IPS-18c (cell line): ENCODE results near the gene OR52I1.

ENCODE experiments used
- H3K4me3 ChIP-seq: 2 replicates; pipeline ENCODE4 v1.7.0; 2013; ENCODE audit warnings: low read depth, mild to moderate bottlenecking, low read length, moderate library complexity; ENCODE audit not compliant: insufficient read depth
- H3K9me3 ChIP-seq: one replicate; pipeline ENCODE4 v1.6.1; 2013; ENCODE audit warnings: mild to moderate bottlenecking, low read length, moderate library complexity; ENCODE audit not compliant: control insufficient read depth, insufficient read depth

Gene OR52I1, protein sequence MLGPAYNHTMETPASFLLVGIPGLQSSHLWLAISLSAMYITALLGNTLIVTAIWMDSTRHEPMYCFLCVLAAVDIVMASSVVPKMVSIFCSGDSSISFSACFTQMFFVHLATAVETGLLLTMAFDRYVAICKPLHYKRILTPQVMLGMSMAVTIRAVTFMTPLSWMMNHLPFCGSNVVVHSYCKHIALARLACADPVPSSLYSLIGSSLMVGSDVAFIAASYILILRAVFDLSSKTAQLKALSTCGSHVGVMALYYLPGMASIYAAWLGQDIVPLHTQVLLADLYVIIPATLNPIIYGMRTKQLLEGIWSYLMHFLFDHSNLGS

DNA sequence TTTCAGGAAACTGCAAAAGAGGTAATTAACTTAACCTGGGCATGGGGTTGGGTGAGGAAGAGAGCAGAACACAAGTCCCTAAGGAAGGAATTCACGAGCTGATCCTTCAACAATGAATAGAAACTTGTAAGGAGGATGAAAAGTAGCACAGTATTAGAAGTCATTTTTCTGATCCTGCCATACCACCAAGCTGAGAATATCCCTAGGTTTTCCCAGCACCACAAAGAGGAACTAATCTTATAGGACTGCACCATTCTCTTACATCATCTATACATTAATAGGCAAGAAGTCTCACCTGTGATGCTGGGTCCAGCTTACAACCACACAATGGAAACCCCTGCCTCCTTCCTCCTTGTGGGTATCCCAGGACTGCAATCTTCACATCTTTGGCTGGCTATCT is at the start of gene OR52I1:
TSS of gene OR52I1 (plus strand) at position 301 of the 400 bp plus-strand sequence. CDS start at position 301, 0 bp downstream.
- no peaks in the 10 kb centered on the region for H3K9me3 ChIP-seq
- H3K4me3 ChIP-seq = no peak within 1 kb of the TSS

DNA sequence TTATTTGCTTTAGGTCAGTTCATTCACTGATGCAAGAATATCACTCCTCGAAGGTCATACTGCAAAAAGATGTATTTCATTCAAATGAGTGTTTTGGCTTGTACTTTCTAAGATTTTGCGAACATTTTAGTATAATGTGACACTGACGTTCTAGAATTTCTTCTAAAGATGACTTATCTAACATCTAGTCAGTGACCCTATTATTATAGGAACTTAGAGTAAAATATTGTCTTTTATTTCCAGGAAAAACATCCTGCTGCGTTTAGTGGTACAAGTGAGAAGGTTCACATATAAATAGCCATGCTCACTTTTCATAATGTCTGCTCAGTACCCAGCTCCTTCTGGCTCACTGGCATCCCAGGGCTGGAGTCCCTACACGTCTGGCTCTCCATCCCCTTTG is 48.9 kb upstream of the OR52I1 start, which contains the start of gene OR52M1:
TSS of gene OR52M1 (plus strand) at position 301 of the 400 bp plus-strand sequence. CDS start at position 301, 0 bp downstream.
- Histone ChIP-seq H3K9me3 (no peaks in the 10 kb centered on the region), H3K4me3 (no peak within 1 kb of the TSS)

DNA sequence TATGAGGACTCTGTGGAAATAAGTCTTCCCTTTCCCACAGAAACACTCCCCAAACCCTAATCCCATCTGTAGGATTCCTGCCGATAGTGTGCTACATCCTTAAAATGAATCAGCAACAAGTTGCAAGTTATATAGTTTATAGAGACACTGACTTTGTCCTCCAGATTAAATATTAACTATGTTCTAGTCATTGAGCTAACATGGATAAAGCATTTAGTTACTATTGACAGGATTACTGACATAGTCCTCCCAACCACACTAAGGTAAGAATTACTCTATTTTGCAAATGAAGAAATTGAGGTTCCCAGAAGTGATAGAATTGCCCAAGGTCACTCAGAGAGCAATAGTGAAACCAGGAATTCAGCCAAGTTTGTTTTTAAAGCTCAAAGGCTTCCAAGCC is 47.0 kb upstream of the OR52I1 start:
- Histone ChIP-seq H3K9me3 (no peaks in the 10 kb centered on the region), H3K4me3 (no peak overlapping the region)

DNA sequence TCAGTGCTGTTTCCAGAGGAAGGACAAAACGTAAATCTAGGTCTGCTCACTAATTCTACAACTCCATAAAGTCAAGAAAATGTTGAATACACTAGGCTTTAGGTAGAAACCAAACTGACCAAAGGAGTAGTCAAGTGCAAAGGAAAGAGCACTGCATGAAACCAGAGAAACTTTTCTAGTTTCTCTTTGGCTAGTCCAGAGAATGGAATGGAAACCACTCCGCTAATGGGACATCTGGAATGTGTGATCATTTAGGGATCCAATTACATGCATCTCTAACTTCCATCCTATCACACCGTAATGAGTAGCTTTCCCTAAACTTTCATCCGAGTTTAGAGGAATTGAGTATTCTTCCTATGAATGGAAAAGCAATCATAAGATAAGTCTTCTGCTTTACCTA is 46.4 kb upstream of the OR52I1 start:
- Histone ChIP-seq H3K4me3 (no peak overlapping the region), H3K9me3 (no peaks in the 10 kb centered on the region)

DNA sequence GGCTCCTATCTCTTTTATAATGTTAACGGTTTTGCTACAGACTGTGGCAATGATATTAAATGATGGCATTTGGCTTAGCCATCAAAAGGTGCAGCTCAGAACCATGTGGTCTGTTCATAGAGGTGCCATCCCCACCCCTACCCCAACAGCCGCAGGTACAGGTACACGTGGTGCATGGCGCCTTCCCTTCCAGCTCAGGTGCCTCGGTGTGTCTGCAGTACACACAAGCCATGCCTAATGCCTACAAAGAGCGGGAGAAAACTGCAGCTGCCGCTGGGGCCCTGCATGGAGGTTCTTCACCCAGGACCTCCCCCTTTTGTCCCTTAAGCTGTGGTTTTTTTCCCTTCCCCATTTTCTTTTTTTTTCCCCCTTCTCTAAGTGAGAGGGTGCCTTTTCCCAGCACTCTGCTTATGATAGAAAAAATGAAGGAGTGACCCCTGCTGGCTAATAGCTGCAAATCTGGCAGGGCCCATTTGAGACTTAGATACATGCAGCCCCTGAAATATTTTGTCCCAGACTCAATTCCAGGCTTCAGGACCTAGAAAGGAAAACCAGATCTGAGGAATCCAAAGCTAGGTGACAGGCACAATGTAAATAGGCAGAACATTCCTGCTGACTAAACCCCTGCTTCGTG is 42.4 kb upstream of the OR52I1 start:
- Histone ChIP-seq H3K9me3 (no peaks in the 10 kb centered on the region), H3K4me3 (no peak overlapping the region)

DNA sequence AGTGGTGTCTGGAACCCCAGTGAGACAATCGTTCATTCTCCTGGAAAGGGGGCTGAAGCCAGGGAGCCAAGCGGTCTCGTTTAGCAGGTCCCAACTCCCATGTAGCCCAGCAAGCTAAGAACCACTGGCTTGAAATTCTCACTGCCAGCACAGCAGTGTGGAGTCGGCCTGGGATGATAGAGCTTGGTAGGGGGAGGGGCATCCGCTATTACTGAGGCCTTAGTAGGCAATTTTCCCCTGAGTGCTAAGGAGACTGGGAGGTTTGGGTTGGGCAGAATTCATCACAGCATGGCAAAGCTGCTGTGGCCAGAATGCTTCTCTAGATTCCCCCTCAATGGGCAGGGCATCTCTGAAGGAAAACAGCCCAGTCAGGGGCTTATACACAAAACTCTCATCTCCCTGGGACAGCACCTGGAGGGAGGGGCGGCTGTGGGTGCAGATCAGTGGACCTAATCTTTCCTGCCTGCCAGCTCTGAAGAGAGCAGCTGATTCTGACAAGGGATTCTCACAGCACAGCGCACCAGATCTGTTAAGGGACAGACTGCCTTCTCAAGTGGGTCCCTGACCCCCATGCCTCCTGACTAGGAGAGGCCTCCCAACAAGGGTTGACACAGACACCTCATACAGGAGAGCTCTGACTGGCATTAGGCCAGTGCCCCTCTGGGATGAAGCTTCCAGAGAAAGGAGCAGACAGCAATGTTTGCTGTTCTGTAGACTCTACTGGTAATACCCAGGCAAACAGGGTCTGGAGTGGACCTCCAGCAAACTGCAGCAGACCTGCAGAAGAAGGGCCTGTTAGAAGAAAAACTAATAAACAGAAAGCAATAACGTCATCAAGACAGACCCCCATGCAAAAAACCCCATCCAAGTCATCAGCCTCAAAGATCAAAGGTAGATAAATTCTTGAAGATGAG is 34.1 kb upstream of the OR52I1 start:
- Histone ChIP-seq H3K4me3 (no peak overlapping the region), H3K9me3 (no peaks in the 10 kb centered on the region)

DNA sequence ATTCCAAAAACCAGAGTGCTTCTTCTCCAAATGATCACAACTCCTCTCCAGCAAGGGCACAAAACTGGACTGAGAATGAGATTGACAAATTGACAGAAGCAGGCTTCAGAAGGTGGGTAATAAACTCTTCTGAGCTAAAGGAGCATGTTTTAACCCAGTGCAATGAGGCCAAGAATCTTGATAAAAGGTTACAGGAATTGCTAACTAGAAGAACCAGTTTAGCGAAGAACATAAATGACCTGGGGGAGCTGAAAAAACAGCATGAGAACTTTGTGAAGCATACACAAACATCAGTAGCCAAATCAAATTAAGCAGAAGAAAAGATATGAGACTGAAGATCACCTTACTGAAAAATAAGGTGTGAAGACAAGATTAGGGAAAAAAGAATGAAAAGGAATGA is 33.4 kb upstream of the OR52I1 start:
- no peak overlapping the region for H3K4me3 ChIP-seq
- no peaks in the 10 kb centered on the region for H3K9me3 ChIP-seq

DNA sequence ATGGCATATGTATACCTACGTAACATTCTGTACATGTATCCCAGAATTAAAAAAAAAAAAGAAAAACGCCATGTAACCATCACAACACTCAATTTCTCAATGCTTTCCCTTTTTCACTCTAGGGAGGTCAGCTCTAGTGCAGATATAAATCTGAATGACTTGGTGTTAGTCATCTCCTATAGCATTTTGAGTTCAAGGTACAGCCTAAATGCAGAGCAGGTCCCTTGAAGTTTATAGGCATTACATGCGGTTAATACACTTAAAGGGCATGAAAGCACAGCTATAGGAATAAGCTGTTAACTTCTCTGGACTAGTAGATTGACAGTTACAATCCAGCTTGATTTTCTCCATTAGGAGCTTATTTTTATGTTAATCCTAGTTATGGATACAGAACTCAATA is 28.5 kb upstream of the OR52I1 start:
- no peak overlapping the region for H3K4me3 ChIP-seq
- peaks cover 2% of the 10 kb centered on the region for H3K9me3 ChIP-seq

DNA sequence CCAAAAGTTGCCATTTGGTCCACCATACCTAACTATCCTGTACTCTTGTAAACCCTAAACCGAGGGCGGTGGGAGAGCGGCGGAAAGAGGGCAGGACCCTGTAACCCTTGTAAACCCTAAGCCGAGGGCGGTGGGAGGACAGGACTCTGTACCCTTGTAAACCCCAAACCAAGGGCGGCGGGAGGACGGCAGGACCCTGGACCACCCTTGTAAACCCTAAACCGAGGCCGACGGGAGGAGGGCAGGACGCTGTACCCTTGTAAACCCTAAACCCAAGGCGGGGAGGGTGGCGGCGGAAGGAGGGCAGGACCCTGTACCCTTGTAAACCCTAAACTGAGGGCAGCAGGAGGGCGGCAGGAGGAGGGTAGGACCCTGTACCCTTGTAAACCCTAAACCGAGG is 24.8 kb upstream of the OR52I1 start:
- Histone ChIP-seq H3K4me3 (no peak overlapping the region), H3K9me3 (peaks cover 2% of the 10 kb centered on the region)

DNA sequence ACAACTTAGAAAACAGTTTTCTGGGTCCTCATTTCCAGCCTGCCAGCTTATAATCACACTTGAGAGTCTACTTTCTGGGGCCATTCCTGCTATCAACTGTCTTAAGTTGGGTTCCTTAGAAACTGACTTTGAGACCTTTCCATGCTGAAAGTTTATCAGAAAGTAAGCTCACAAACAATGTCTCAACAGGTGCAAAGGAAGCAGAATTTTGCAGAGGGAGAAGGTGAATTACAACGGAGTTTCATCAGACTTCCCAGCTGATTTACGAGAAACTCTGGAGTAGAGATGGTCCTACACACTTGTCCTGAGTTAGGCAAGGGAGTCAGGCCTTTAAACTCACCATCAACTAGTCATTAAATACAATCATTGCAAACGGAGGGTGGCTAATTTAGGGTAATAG is 17.0 kb upstream of the OR52I1 start:
- H3K4me3 ChIP-seq = no peak overlapping the region
- H3K9me3 ChIP-seq = no peaks in the 10 kb centered on the region

DNA sequence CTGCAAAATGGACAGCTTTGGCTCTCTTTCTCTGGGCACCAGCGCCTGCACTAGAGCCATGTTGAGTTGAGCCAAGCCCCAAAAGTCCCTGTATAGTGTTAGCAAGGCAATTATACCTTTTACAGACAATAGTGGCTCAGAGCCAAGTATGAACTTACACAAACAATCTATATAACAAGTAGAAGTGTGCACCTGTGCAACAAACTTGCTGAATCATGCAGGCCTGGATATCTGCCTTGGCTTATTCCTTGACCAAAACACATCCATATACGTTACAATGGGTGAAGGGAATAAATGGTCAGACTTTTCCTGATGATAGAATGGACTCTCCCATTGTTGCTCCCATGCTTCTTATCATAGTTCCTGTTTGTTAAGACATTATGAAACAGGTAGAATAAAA is 16.1 kb upstream of the OR52I1 start:
- no peaks in the 10 kb centered on the region for H3K9me3 ChIP-seq
- no peak overlapping the region for H3K4me3 ChIP-seq

DNA sequence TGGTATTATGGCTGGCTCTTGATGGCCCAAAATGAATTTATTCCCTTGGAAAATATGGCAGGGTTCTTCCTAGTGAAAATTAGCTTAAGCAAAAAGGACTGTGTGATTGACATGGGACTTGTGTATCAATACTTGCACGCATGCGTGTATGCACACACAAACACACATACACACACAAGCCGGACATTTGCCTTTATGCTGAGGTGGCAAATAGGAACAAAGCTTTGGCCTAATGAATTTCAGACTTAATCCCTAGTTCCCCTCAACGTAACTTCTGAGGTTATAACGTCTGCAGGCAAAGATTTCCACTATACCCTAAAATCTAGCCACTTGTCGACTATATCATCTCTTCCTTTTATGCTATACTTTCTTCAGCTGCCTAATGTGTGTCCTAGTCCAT is 15.2 kb upstream of the OR52I1 start:
- H3K9me3 ChIP-seq = no peaks in the 10 kb centered on the region
- H3K4me3 ChIP-seq = no peak overlapping the region

DNA sequence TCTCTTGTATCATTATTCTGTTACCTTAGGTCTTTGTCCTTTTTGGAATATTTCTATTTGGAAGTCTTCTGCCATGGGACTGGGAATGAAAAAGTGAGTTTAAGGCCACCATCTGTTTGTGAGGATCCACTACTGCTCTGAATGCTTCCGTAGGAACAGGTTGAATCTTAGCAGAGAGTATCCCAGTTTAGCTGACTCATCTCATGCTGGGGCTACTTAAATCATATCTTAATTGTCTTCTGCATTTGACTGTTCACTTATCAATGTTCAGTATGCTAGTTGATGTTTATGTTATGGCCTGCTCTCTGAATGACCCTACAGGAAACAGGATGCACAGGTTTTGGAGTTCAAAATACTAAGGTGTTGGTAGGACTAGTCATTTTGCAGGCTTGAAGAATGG is 13.7 kb upstream of the OR52I1 start:
- H3K9me3 ChIP-seq = no peaks in the 10 kb centered on the region

DNA sequence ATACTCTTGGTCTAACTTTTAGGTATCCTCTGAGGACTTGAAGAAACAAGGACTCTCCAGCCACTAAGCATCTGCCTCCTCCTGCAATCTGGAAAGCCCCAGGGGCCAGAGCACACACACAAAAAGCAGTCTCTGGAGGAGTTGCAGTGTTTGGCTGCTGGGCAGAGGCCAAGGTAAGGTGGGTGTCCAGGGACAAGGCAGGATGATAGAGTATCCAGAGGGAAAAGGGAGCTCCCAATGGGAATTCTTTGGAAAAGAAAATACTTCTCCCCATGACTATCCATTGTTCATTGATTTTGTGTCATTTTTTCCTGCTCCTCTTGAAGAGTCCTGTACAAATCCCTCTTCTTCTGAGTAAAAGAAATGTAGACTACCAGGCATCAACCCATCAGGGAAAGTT is 12.4 kb upstream of the OR52I1 start, which contains the start of gene OR52I2:
TSS of gene OR52I2 (plus strand) at position 301 of the 400 bp plus-strand sequence.
- H3K4me3 ChIP-seq = no peak within 1 kb of the TSS
- H3K9me3 ChIP-seq = no peaks in the 10 kb centered on the region

More for the DNA sequence above, 13.7 kb upstream of the OR52I1 start:
- no peak overlapping the region for H3K4me3 ChIP-seq

DNA sequence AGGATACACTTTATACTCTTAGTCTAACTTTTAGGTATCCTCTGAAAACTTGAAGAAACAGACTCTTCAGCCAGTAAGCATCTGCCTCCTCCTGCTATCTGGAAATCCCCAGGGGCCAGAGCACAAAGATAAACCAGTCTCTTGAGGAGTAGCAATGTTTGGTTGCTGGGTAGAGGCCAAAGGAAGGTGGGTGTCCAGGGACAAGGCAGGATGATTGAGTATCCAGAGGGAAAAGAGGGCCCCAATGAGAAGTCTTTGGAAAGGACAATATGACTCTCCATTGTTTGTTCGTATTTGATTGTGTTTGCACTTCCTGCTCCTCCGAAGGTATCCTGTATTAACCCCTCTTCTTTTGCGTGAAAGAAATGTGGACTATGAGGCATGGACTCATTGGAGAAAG is 4.8 kb upstream of the OR52I1 start:
- Histone ChIP-seq H3K4me3 (no peak overlapping the region), H3K9me3 (no peaks in the 10 kb centered on the region)

DNA sequence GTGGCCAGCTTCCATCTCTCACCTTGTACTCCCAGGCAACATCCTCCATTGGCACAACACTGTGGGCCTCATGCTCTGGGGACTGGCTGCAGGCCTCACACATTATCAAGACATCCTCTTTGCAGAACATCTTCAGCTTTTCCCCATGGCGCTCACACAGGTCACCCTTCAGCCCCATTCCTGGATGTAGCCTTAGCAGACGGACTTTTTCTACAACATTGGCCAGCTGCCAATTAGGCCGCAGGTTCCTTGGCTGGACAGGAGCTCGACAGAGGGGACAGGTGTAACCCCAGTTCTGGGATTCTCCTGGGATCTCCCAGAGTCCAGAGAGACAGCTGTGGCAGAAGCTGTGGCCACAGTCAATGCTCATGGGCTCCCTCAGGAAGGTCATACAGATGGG is 11.2 kb downstream of the OR52I1 start:
- H3K4me3 ChIP-seq = no peak overlapping the region
- H3K9me3 ChIP-seq = no peaks in the 10 kb centered on the region

DNA sequence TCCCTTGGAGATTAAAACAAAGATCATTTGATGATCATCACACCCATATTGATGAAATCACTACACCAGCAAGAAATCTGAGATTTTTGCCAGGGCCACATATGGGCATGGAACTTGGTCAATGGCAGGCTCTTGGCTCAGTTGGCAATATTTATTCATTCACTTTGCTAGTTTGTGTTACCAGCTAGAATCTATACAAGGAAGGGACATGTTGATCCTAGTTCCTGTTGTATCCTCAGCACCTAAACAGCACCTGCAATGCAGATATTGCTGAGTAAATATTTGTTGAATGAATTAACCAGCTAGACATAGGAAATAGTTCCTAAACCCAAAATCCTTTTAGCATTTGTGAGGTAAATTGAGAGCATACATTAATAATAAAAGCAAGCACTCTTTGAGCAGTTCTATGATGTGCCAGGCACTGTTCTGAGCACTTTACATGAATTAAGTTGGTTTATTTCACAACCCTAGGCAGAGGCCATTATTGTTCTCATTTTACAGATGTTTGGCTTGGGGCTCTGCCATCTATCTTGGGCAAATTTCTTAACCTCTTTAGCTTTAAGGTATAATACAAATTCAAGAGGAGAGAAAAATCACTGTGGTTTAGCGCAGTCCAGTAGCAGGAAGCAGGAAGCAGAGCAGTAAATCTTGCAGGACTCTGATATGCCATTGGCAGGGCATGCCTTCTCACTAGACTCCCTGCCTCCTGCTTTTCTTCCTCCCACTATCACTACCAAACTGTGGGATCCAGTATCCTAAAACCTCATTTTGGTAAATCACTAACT is 12.6 kb downstream of the OR52I1 start:
- Histone ChIP-seq H3K9me3 (no peaks in the 10 kb centered on the region), H3K4me3 (no peak overlapping the region)
